GM19238 (cell line): ENCODE results near the gene SCN4B.

Experiments
- DNase-seq: peaks from one replicate; pipeline ENCODE4 v3.0.0; 2011; ENCODE audit warnings: low spot score; ENCODE audit not compliant: insufficient read length

Gene SCN4B

DNA sequence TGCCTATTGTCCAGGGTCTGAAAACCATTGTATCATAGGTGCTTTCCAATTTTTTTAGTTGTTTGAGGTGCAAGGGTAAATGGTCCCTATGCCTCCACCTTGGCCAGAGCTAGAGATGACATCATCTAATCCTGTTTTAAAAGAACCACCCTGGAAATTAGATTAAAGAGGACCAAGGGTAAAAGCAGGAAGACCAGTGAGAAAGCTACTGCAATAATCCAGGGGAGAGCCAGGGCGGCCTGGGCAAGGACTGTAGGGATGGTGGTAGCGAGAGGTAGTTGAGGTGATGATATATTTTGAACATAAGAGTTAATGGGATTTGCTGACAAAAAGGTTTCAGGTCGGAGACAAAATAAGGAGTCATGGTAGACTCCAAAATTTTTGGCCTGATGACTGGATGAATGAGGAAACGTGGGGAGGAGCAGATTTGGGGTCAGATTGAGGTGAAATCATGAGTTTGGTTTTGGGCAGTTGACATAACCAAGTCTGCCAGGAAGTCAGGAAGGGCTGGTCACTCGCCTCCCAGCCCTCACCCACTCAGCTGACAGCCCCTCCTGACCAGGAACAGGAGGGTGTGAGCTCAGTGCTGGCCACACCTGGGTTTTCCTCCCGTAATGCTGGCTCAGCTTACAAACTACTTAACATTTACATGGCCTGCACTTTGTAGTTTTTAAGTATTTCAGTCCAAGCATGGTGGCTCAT is 23.0 kb downstream of the SCN4B start:
- no peak for DNase-seq

DNA sequence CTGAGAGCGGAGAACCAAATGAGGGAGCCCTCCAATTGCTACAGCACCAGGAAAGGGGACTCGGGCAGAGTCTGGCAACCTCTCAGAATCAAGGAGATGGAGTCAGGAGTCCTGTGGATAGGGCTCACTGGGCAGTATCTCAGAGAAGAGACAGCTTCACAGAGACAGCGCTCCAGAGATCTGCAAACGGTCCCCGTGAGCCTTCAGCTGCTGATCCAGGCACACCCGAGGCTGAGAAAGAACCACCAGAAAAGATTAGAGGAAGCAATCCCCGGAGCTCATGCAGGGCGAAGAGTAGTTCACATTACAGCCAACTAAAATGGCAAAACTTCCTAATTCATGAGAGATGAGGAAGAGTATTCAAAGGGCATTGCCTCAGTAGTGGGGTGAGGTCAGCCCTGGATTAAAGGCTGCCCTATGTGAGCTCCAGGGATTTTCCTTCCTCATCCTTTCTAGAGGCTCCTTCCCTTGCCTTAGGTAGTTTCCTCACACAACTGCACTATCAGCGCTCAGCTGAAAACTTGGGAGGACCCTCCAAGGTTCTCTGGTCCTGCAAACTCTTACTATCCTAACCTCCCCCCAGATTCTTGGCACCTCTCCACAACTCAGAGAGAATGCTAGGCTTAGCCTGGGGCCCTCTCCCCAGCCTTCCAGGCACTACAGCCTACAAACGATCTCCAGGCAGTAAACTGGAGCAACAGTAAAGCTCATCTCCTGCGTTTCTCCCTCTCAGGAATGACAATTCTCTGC is 23.7 kb downstream of the SCN4B start:
- no peak for DNase-seq

DNA sequence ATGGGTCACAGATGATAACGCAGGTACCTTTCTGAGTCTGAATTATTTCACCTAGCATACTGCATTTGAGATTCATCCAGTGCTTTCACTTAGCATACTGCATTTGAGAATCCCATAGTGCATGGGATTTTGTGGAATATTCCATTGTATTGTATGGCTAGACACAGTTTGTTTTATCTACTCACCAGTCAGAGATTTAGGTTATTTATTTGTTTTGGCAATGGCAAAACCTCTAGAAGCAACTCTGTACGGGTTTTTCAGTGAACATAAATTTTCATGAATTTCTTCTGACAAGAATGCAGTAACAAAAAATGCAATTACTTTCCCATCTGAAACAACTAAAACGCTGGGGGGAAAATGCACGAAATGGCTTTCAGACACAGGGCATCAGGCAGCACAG is 24.3 kb downstream of the SCN4B start:
- no peak for DNase-seq

DNA sequence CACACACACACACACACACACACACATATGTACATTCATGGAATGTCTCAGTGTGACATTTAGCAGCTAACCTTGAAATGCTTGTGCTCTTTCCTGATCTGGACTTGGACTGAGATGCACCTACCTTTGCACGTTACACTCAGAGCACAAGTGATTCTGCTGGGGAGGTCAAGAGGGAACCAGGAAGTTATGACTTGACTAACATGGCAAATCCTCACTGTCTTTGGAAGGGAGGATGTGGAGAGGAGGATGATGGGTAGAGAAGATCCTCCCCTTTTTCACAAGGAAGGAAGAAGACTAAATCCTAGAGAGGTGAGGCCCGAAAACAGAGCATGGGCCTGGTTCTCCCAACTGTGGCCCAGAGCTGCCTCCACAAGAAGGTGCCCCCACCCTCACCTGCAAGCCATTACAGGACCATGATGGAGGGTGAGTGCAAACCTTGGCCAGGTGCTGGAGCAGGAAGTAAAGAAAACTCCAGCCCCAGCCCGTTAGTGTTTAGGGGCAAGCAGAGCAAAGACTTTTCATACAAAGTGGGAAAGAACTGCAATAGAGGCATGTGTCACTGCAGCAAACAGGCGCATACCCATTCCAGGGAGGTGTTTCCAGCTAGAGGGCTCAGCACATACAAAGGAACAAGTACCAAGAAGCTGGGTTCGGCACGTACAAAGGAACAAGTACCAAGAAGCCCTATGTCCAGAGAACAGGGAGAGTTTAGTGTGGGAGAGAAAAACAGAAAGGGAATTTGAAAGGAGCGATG is 26.4 kb downstream of the SCN4B start:
- DNase-seq, result no peak

DNA sequence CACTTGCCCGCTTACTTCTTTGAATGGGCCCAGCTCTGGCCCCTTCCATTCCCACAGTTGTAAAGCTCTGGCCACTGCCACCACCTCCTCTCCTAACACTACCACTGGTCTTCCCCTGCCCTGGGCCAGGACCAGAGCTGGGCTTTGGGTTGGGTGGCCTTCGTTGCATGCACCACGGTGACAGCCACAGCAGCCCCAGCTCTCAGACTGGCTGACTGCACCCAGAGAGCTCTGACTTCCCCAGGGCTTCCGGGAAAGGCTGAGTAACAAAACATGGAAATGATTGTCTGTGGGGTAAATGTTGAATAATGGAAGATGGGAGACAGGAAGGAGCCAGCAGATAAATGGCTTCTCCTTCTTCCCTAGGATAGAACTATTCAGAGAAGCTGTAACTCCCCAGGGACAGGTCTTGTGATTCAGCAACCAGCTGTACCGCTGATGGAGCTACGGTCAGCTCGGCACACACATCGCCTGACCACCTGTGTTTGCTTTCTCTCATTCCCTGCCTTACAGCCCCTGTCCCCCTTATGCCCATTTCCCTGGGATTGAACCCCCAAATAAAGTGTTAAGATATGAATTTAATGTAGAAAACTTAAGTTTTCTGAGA is 27.6 kb downstream of the SCN4B start:
- no peak for DNase-seq

DNA sequence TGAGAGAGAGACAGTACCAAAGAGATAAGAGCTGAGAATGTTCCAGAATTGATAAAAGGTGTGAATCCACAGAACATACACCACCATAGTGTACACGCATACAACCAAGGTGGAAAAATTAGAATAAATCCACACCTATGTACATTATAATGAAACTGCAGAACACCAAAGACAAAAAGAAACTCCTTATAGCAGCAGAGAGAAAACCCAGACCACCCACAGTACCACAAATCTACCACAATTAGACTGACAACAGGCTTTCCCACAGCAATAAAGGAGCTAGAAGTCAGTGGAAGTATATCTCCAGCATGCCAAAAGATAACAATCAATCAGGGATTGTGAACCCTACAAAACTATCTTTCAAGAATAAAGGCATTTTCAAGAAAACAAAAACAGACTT is 31.8 kb downstream of the SCN4B start:
- no peak for DNase-seq

DNA sequence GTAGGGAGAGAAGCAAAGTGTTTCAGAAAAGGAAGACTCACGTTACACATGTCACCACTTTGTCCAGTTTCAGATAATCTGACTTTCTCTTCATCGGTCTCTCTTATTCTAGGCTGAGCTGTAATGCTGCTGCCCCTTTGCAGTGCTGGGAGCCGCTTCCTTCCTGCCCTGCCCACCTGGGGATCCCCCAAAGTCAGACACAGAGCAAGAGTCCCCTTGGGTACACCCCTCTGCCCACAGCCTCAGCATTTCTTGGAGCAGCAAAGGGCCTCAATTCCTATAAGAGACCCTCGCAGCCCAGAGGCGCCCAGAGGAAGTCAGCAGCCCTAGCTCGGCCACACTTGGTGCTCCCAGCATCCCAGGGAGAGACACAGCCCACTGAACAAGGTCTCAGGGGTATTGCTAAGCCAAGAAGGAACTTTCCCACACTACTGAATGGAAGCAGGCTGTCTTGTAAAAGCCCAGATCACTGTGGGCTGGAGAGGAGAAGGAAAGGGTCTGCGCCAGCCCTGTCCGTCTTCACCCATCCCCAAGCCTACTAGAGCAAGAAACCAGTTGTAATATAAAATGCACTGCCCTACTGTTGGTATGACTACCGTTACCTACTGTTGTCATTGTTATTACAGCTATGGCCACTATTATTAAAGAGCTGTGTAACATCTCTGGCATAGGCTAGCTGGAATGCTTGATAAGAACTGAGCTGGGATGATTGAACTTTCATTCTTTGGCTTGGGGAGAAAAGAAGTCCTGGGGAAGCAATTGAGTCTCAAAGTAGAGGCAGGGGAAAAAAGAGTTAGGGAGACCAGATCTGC is 34.6 kb downstream of the SCN4B start:
- DNase-seq, result peak; percentile 41

DNA sequence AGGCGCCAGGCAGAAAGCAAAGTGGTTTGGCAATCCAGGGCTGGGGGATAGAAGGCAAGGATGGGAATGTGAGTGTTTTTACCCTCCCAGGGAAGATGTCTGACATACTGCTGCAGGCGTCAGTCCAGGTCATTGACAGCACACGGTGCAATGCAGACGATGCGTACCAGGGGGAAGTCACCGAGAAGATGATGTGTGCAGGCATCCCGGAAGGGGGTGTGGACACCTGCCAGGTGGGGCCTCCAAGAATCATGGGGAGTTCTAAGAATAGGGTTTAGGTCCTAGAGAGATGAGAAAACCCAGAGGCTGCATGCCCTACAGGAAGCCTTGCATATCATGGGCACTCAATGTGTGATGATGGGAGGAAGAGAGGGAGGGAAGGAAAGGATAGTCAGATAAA is 37.6 kb downstream of the SCN4B start:
- DNase-seq, result no peak

DNA sequence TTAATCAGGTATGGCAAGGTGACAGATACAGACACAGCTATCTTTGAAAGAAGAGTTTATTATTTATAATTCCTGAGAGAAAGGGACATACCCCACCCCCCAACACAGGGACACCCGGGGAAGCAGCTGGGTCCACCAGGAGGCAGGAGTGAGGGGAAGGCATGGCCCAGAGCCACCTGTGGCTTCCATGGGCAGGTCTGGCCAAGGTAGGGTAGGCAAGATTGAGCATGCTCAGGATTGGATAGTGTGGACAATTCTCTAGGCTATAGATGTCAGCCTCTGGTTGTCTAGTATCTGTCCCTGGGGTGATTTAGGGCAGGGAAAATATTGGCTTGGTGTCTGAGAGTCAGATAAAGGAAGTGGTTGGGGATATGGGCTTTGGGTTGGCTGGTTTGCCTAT is 38.4 kb downstream of the SCN4B start:
- DNase-seq, result no peak

DNA sequence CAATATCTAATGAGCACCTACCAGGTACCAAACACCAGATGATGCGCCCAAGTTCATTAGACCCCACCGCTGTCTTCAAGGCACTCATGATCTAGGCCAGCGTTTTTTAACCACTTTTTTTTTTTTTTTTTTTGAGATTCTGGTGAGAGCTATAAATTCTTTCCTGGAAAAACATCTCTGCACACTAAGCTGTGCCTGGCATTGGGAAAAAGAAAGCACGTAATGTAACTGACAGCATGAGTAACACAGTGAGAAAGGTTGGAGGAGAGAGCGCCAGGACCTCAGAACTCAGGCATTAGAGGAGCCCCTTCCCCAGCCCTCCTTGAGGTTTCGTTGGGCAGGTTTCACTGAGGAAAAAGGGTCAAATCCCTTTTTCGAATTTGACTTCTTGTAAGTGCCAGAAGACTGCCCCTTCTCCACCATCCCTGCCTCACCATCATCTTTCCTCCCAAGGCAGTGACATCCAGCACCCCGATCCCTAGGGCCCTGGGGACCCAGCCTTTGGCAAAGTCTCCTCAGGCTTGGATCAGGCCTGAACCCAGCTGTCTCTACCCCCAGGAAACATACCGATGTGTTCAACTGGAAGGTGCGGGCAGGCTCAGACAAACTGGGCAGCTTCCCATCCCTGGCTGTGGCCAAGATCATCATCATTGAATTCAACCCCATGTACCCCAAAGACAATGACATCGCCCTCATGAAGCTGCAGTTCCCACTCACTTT is 39.8 kb downstream of the SCN4B start:
- no peak for DNase-seq

DNA sequence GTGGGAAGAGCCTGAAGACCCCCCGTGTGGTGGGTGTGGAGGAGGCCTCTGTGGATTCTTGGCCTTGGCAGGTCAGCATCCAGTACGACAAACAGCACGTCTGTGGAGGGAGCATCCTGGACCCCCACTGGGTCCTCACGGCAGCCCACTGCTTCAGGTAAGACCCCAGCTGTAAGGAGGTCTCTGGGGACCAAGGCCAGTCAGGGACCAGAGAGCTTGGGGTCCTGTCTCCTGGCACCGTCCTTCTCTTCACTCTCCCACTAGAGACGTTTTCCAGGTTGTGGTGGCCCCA is 40.9 kb downstream of the SCN4B start:
- DNase-seq, result no peak

DNA sequence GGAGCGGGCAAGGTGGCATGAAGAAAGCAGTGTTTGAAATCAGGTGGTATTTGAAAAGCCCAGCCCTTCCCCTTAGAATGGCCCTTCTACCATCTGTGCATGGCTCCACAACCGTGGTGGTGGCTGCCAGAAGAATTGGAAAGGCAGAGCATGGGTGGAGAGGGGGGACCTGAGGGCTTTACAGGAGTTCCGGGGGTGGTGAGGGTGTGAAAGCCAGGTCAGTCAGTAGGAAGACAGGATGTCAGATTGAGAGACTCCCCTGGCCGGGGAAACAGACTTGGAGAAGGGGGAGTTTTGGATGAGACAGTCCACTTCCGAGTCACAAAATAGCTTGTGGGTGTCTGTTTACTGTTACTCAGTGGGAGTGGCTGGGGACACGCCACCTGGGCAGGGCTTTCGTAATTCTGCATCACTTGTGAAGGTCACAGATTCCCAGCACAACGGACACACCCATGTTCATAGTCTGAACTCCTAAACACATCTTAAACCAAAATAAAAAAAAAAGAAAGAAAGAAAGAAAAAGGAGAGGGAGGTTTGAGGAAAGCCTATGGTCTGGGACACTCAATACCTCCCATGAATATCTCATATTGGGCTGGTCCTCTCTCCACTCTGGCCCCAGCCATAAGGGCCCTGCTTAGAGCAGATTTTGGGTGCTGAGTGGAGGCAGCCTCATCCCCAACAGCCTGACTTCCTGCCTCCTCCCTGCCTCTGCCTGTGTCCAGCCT is 41.4 kb downstream of the SCN4B start:
- no peak for DNase-seq

DNA sequence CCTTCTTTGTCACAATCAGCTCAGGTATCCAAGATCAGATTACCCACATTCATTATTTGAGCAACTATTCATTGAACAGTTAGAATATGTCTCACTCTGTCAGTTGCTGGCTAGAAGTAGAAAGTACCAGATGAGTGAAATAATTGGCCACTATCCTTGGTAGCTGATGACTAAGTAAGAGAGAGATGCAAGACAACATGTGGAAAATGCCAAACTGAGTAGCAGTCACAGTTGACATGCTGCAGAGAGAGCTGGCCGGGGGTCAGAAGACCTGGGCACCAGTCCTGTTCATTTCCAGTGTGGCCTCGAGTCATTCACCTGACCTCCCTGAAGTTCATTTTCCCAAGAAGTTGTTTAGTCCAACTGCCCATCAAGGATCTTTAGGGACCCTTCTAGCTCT is 43.4 kb downstream of the SCN4B start:
- no peak for DNase-seq

DNA sequence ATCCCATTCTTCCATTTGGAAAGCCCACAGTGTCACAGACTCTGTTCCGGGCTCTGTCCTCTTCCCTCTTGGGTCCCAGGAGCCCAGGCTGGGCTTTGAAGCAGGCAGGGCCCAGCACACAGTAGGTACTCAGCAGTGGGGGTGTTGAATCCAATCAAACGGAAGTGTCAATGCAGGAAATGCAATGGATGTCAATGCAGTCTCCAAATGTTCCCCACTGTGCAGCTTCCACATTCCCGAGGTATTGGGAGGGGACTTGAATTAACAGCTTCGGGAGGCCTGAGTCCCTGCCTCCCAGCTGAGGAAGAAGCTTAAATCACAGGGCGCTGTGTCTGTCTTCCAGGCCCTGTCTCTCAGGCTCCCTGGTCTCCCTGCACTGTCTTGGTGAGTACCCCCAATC is 44.1 kb downstream of the SCN4B start:
- DNase-seq, result no peak

DNA sequence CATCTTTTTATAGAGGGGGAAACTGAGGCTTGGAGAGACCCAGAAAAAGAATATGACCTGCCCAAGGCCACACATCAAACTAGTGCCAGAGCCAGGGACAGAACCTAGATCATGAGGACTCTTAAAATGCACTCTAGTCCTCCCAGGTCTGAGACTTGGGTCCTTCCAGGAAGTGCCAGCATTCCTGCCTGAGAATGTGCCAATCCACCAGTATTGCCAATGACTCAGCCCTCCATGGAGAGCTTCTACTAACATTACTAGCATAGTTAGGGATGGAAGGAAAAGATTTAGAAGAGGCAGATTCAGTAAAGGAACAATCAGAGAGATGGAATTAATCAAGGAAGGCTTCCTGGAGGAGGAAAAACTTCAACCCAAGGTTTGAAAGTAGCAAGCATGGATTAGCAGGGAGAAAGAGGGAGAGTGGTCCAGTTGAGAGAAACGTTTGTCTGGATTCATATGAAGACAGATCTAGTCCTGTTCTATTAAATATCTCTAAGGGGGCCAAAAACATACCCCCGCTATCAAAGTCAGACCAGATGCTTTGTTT is 45.8 kb downstream of the SCN4B start:
- no peak for DNase-seq

DNA sequence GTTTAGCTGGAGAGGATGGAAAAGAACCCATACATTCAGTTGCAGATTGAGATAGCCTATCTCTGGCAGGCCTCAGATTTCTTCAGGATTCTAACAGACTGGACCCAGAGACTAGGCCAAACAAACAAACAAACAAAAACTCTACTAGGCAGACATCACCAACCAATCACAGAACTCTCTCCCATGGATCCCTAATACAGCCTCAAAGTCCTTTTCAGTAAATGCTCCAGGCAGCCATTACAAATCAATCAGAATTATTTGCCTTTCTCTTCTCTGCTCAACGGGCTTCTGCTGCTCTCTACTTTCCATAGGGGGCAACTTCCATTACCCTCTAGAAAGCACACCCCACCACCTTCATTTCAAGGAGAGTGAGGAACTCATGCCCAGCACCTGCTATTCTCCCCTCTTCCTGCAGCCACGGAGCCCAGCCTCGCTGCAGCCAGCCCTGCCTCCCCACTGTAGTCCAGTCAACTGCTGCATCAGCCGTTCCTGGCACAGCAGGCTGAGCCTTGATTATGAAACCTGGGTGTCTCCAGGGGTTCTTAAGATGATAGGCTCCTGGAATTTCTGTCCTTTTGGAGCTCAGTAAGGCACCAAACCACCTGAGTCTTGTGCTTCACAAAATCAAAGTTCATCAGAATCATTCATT is 46.8 kb downstream of the SCN4B start:
- DNase-seq, result no peak

DNA sequence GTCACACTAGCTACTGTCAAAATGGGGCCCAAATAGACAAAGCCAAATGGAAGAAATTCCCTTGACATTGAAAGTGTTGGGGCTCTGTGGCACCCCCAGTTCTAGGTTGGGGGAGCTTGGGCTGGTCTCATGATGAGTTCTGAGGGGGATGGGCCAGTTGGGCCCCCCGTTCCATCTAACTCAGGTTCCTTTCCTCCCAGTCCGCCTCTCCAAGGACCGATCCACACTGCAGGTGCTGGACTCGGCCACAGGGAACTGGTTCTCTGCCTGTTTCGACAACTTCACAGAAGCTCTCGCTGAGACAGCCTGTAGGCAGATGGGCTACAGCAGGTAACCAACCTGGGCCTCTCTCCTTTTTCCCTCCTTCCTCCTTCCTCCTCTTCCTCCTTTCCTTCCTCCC is 48.1 kb downstream of the SCN4B start:
- DNase-seq, result no peak

DNA sequence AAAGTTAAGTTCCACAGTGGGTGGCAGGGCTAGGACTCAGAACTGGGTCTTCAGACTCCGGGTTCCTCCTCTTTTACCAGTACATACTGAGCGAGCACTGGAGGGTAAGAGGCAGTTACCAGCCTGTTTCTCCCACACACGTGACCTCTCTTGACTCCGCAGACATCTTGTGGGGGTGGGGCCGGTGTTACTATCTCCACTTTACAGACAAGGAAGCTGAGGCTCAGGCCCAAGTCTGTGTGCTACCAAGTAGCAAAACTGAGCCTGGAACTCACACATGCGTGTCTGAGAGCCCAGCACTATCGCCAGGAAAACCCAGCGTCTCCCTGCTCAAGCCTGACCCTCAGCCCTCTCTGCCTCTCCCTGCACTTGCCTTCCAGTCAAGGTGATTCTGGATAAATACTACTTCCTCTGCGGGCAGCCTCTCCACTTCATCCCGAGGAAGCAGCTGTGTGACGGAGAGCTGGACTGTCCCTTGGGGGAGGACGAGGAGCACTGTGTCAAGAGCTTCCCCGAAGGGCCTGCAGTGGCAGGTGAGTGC is 49.8 kb downstream of the SCN4B start:
- DNase-seq, result no peak

DNA sequence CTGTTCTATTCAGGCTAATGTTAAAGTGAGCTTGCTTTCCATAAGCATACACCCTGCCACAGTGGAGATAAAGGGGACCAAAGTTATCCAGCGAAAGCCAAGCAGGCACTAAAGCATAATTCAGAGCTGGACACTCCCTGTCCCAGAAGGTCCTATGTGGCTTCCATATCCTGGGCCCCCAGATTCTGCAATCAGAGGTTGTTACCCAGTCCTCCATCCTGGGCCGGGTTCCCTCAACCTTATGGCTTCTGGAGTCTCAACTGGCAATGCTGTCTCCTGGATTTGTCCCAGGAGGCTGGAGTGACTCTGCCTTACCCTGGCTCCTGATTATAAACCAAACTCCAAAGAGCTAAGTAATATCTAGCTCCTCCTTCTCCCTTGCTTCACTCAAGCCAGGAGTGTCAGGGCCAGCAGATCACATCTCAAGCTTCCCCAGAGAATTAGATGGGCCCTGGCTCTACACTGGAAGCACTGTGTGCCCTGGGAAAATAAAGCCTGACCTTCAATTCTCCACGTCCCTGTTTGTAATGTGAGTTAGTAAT is 51.9 kb downstream of the SCN4B start:
- no peak for DNase-seq
